Activated CD8-positive, alpha-beta memory T cell treated with anti-CD3 and anti-CD28 coated beads for 4 hours (primary cell): ENCODE measurements around the gene WLS.
"Not testable (repeated sequence)": the region's sequence is repeated elsewhere in the genome, so short reads cannot be mapped to it uniquely, and the experiment has no call there.

Experiments
- DNase-seq, 2 donors: peaks; one replicate each; pipeline ENCODE4 v3.0.0-alpha.2; 2020; ENCODE audit warnings: low read depth in 2 of 2

The WLS gene

DNA sequence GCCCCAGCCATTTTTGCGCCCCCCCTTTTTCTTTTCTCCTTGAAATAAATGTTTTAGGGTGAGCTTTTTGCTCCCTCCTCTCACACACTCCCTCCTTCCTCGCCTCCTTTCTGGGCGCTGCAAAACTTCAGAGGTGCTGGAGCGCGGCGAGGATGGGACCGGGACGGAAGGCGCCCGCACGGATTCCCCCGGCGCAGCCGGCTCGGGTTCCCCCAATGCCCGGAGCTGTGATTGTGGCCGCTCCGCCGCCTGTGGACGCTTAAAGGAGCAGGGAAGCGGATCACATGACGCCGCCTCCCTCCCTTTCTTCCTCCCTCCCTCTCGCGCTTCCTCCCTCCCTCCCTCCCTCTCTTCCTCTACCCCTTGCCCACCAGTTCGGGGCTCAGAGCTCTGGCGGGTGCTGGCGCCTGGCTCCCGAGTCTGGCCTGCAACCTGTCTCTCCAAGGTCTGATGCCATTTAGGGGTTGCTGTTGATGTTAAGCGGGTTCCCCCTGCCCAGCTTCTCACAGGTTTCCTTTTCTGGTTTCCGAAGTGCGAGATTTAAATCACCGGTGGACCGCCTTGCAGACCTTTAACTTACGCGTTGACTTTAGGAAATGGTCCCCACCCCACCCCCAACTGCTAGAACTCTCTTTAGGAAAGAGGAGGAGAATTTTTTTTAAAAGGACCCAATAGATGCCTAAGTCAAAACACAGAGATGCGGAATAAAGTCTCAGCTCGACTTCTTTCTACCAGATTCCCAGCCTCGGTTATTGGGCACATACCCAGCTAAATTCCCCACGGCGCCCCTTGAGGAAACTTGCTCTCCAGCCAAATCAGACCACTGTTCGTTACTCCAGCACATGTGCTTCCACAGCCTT is at the start of gene WLS:
WLS (minus strand) TSS at position 235 of the 860 bp plus-strand sequence; CDS start at position 11, 224 bp downstream.
- no peak for DNase-seq

DNA sequence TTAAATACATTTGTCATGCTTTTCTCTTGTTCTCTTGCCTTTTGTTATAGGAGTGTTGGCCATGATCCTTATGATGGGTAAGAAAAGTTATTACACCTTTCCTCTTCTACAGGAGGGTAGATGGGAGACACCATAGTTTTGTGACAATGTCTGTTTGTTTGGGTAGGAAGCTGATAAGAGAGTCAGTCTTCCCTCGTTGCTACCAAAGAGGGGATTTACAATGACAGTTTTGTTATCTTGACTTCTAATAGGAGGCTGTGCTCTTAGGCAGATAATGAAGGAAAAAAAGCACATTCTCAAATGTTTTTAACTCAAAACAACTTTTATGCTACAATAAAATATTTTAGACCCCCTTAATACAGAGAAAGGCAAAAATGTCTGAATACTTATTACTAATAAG is 48.0 kb upstream of the WLS start:
- no peak for DNase-seq

DNA sequence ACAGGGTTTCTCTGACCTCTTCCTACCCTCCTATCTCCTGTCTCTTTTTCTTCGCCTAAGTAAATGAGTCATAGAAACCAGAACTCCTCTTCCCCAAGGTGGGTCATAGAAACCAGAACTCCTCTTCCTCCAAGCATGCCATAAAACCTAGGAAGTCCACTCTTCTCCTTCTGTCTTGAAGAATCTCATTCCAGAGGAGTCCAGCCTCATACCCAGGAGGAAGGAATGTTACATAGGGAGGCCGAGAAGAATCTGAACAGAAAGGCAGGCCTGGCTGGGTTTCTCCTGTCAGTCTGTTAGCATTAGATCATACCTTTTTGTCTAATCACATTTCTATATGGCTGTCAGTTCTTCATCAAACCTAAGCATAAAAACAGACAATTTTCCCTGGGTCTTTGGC is 47.5 kb upstream of the WLS start:
- DNase-seq: no peak

DNA sequence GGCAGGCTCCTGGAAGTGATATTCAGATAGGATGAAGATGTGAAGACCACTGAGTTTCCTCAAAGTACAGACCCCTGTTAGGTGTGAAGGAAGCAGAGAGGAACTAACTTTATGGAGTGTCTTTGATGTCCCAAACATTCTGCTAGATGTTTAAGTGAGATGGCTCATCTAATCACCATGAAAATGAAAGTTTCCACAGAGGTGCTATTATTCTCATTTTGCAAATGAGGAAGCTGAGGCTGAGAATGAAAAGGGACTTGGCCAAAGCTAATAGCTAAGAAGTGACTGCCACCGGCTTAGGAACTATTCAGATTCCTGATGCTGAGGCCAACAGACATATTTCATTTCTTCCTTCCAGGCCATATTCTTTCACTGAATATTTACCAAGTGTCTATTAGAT is 45.9 kb upstream of the WLS start:
- no peak for DNase-seq

DNA sequence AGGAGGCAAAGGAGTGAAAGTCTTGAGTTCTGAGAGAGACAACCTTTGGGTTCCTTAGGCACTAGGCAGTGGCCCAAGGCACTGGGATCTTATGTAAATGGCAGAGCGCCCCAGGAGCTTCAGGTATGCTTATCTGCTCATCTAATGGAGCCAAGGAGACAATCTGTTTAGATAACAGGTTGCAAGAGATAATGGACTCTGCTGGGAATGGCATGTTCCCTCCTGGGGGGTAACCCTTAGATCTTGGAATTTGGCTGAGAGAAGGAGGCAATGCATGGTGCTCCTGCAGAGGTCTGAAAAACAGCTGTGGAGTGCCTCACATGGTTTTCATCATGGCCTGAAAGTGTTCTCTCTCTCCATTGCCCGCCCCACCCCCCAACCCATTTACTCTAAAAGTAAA is 44.1 kb upstream of the WLS start:
- DNase-seq: no peak

DNA sequence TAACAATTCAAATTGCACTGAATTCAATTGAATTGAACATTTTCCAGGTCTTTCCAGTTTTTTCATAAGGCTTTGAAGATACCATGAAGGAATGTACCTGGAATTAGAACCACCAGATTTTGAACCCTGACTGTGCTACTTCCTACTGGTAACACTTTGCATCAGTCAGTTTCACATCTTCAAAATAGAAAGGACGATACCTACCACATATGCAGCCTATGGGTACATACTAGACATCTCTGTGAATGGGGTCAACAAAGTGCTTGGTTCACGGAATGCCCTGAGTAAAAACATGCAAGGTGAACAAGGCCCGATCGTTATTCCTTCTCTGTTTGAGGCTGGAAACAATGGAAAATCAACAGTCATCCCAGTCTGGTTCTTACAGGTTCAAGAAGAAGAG is 41.2 kb upstream of the WLS start:
- no peak for DNase-seq

DNA sequence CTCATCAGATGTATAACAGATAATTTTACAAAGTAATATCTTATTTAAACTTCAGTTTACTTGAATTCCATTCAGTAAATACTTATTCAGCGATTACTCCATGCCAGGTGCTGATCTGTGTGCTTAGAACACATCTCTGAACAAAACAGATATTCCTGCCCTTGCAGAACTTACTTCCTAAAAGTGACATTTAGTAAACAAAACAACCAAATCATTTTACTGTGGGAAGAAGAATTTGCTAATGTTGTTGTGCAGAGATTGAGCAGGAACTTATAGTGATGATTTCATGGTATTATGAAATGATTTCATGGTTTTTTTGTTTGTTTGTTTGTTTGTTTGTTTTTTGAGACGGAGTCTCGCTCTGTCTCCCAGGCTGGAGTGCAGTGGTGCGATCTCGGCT is 39.3 kb upstream of the WLS start:
- DNase-seq: no peak

DNA sequence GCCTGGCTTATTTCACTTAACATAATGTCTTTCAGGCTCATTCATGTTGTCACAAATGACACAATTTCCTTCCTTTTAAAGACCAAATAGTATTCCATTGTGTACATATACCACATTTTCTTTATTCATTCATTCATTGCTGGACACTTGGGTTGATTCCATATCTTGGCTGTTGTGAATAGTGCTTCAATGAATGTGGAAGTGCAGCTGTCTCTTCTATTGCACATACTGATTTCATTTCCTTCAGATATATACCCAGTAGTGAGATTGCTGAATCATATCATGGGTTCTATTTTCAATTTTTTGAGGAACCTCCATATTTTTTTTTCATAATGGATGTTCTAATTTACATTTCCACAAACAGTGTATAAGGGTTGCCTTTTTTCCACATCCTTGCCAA is 38.6 kb upstream of the WLS start:
- no peak for DNase-seq

DNA sequence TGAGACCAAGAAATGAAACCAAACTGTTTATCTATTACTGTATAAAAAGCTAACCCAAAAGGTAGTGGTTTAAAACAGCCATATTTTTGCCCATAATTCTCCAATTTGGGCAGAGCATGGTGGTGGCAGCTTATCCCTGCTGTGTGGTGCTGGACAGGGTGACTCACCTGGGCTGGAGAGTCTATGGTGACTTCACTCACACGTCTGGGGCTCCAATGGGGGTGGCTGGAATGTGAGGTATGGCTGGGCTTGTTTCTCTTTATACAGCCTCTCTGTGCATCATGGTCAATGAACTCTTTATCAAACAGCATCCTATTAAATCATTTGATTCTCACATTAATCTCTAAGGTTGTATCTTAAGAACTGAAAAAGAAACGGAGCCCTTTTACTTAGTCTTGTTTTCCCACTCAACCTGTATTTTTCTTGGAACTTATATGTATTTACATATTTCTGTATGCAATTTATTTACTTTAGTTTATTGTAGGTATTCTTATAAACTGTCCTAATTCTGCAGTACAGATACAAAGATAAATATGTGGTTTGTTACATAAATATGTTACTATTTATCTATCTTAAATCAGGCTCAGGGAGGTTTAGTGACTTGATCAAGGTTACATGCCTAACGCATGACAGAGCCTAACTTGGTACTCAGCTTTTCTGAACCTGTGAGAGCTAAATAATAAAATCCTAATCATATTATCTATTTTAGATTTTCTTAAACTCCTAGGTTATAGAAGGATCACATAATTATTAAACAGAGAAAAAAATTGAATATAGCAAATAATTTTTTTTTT is 37.5 kb upstream of the WLS start:
- no peak for DNase-seq

DNA sequence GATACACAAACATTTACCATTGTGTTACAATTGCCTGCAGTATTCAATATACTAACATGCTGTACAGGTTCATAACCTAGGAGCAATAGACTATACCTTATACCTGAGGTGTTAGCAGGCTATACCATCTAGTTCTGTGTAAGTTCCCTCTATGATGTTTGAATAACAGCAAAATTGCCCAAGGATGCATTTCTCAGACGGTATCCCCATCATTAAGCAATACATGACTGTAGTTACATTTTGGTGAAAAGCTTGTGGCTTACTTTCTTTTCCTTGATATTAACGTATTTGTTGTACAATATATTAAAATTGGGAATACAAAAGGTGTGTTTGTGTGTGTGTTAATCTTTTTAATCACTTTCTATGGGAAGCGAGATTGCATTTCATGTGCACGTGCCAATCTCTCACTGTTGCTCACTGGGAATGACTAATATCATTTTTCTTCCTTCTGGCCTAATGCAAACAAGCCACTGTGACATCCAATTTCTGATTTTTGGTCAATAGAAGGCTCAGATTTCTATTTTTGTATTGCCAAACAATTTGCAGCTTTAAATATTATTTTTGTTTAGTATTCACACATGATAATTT is 36.7 kb upstream of the WLS start:
- DNase-seq: no peak

DNA sequence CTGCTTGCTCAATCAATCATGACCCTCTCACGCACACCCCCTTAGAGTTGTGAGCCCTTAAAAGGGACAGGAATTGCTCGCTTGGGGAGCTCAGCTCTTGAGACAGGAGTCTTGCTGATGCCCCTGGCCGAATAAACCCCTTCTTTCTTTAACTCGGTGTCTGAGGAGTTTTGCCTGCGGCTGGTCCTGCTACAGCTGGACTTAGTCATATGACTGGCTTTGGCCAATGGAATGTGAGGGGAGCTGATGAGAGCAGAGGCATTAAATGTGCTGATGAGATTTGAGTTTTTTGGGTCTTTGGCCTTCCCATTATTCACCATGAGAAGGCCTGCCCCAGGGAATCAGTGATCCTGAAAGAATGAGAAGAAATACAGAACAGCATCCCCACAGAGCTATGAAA is 24.5 kb upstream of the WLS start:
- not testable (repeated sequence) for DNase-seq

DNA sequence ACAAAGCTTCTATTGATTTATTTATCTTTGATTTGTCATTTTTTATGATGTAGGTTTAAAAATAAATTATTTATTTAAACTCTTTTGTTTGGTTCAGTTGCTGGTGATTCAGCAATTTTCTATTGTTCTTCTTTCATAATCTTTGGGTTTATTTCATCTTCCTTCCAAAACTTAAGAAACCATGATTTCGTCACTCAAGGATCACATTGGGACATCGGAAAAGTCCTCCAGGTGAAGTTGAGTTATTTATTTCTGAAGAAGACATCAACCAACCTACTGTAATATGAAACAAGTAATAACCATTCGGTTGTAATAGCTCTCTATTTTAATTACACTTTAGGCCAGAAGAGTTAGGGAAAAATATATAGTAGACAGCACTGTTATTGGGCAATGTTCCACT is 23.0 kb upstream of the WLS start:
- DNase-seq: no peak

DNA sequence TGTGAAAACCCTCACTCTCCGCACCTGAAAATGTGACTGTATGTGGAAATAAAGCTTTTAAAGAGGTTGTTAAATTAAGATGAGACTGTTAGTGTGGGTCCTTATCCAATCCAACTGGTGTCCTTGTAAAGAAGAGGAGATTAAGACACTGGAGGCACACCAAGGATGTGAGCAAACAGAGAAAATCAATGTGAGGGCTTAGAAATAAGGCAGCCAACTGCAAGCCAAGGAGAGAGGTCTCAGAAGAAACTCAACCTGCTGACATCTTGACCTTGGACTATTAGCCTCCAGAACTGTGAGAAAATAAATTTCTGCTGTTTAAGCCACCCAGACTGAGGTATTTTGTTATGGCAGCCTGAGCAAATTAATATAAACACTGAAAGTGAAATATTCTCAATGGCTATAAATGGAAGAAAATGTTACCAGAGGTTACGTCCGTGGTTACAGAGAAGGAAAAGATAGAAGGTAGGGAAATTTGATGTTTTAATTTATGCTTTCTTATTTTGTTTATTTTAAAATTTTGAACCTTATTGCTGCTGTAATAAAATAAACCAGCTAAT is 22.4 kb upstream of the WLS start:
- DNase-seq: no peak

DNA sequence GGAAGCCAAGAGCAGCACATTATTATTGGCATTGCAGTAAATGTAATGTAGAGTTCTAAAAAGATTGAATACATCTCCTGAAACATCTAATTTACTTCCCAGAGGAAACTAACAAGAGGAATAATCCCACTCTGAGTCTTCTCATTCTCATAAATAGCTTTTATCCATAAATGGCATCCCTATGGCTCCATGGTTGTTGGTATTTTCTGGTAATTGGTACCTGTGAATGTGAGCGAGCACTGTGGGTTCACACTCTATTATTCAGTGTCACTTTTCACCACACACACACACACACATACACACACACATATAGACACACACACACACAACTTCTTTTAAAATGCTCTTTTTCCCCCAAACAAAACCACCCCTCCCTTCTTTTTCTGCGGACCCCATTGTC is 4.7 kb upstream of the WLS start:
- DNase-seq: no peak

DNA sequence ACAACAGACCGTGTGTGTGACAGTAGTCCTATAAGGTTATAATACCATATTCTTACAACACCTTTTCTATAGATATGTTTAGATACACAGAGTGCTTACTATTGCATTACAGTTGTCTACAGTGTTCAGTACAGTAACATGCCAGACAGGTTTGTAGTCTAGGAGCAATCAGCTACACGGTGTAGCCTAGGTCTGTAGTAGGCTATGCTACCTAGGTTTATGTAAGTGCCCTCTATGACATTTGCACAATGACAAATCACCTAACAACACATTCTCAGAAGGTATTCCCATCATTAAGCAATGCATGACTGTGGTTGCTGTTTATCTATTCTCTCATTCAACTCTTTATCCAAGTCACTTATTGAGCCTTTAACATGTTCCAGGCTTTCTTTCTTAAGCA is 1.8 kb upstream of the WLS start:
- no peak for DNase-seq

DNA sequence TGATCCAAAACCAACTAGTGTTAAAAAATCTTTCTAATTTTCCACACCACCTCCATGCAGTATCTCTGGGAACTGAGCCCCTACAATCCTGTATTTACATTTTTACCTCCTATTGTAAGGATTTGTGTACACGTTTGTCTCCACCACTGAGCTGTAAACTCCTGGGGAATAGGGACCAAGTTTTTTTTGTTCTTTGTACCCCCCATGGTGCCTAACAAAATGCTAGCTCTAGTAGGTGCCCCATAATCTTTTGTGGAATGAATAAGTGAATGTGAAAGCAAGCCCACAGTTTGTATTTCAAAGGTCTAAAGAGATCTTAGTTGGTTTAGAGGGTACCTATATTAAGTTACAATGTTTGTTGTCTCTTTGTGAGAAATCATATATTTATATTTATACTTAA is 879 bp upstream of the WLS start:
- no peak for DNase-seq

DNA sequence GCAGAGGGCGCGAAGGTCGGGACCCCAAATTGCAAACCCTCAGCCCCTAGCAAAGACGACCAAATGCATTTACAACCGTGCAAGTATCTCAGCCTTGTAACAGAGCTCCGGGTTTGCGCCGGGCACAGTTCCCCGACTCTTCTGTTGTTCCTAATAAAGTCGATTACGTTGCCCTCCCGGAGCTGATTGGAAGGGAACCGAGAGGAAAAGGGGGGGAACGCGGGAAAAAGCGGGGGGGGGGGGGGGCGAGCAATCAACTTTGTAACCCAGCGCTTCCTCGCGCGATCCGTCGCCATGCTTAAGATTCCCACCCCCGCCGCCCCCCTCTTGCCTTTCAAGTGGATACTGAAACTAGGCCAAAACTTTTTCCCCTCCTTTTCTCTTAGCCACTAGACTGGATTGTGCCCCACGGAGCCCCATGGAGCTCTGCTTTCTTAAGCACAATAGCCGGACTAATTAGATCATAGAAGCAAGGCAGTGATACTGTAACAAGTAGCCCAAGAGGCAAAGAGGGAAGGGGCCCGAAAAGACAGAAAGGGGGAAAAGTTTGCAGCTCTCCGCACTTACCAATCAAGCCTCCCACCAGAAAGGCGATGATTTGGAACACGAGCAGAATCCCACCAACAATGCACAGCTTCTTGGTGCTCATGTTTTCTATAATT is 565 bp downstream of the WLS start:
- DNase-seq: no peak

DNA sequence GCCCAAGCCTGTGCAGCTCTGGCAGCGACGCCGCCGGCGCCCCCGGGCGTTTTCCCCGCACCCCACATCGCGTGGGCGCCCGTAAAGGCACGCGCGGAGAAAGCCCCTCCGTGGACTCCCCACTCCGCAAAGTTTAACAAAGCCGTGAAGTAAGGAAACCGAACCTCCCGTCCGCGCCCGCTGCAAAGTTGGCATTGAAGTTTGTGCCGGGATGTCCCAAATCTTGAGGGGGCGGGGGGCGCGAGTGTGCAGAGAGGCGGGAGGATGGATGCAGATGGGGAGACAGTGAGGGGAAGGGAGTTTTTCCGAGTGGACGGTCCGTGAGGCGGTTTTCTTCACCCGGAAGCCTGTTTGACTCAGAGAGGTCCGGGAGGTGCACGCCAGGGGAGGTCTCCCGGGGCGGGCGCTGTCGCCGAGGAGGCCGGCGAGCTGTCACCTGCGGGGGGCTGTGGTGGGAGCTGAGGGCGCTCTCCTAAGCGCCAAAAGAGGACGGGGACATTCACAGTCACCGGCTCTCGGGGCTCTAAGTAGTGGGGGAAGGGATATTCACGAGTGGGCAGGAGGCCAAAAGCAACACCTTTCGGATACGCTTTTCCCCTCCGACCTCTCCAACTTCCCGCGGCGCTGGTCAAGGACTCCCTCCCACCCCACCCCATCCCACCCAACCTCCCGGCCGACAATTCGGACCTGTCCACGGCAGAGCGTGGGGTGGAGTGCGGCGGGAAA is 1.3 kb downstream of the WLS start:
- no peak for DNase-seq

DNA sequence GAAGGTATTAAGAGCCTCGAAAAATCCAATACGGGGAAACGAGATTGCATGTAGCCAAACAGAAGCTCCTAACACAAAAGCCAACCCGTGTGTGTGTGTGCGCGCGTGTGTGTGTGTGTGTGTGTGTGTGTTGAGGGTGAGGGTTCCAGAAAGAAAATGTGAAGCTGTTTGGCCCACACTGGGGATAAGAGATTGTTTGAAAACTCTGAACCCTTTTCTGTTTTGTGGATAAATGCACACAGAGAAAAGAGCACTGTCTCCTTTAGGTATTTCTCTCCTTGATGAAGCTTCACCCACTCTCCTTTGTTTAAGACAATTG is 1.9 kb downstream of the WLS start:
- DNase-seq: no peak

DNA sequence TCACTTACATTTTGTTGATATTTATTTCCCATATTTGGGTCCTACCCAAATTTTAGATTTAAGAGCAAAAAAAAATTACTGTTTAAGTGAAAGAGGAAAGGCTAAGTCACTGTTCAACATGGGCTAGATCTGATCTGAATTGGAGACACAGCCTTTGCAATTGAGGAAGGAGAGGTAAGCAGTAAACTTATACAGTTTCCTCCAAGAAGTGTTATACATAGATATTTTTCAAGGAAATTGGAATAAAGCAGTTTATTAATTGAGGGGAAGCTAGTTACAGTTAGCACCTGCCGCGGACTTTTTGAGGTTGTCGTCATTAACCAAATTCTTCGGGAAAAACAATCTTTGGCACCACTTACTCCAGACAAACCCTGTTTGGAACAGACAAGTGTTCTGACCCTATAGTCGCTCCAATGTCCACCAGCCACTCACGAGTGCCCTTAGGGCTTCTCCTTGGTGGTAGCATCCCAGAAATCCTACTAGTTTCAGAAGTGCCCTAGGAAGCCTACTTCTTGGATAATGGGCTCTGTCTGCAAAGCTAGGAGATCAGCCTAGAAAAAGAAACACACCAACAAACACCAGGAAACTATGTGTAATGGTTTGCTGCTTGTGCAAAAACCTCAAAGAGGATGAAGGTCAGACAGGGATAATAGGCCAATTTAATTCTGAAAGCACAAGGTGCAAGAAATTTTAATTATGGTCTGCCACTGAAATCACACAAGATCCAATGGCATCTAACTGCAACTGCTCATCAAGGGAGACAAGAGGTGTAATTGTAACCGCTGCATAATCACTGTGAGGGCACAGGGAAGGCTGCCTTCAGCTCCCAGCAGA is 2.5 kb downstream of the WLS start:
- no peak for DNase-seq

DNA sequence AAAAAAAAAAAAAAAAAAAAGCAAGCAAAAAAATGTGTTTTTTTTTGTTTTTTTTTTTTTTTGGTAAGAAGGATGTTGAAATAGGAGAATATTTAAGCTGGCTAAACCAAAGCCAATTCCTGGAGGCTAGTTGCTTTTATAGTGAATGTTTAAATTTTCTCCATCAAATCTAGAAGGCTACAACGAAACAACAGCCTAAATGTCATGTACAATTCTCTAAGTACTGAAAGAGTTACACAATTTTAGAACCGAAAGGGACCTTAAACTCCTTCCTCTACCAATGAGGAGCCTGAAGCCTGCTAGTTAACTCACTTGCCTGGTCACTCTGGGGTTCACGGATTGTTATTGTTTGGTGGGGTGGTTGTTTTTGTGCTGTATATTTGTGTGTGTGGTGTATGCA is 3.5 kb downstream of the WLS start:
- DNase-seq: no peak
